Left lung (tissue), 10 donors: ENCODE results near the gene NUP188. TPM values are rescaled to one million over a fixed set of nuclear protein-coding genes. Genes with fewer than 3 reads are reported as not detected.

Source experiments
- ATAC-seq: fragments of 200-7000 bp; cut with Tn5 transposase; one replicate; pipeline ENCODE4 v1.9.1; 2020; ENCODE audit warnings: moderate library complexity
- DNase-seq, 4 donors: peaks; one replicate each; pipeline ENCODE4 v3.0.0-alpha.2; 2013 to 2020
- H3K27ac ChIP-seq, 2 donors: fragments of 200-600 bp; sonication (generic) in 1 of 2; one replicate each; pipeline versions ENCODE4 v1.5.0 to v1.8.0; 2020 to 2021
- H3K27me3 ChIP-seq, 2 donors: fragments of 200-600 bp; sonication (generic) in 1 of 2; one replicate each; pipeline versions ENCODE4 v1.5.0 to v1.8.0; 2020 to 2021
- H3K36me3 ChIP-seq, 2 donors: fragments of 200-600 bp; sonication (generic) in 1 of 2; one replicate each; pipeline versions ENCODE4 v1.5.0 to v1.8.0; 2020 to 2021
- H3K4me1 ChIP-seq, 2 donors: fragments of 200-600 bp; one replicate each; pipeline ENCODE4 v1.8.0; 2021
- H3K4me3 ChIP-seq, 2 donors: fragments of 200-600 bp; sonication (generic) in 1 of 2; one replicate each; pipeline versions ENCODE4 v1.5.0 to v1.8.0; 2020 to 2021; ENCODE audit warnings: mild to moderate bottlenecking in 1 of 2
- H3K9me3 ChIP-seq, 2 donors: fragments of 200-600 bp; sonication (generic) in 1 of 2; one replicate each; pipeline versions ENCODE4 v1.5.0 to v1.8.0; 2020 to 2021
- CTCF ChIP-seq, 2 donors: fragments of 200-600 bp; sonication (generic) in 1 of 2; IDR thresholded peaks; one replicate each; pipeline versions ENCODE4 v1.5.0 to v1.8.0; 2021; ENCODE audit warnings: antibody characterized with exemption in 2 of 2
- intact Hi-C, 2 donors: fragments of 100-400 bp; cut with DNase I; formaldehyde crosslinking; loops; one replicate each; pipeline versions ENCODE4 v1.11.2 to v1.14.2; 2022
- polyA plus RNA-seq, 6 donors: library from polyadenylated mRNA; unstranded; fragments of 120-200 nt; gene quantifications; one replicate each; pipeline ENCODE4 v1.2.1, GENCODE V29; 2013; ENCODE audit not compliant: insufficient read length in 6 of 6
- total RNA-seq, 2 donors: library from RNA; stranded (reverse); fragmentation: NEBNext Ultra II Directional; extraction: Animal tissue kit (Norgen Biotek cat#: 25700); gene quantifications; one replicate each; pipeline ENCODE4 v1.2.1, GENCODE V29; 2021
- donor health status: DM: no; HTN: yes; CAD: no.
- donor health status: DM: no; HTN: no; CAD: no.

Gene NUP188
- total and polyA plus RNA-seq, 8 donors = 42.6 to 67.6 (median 58.9) TPM

DNA sequence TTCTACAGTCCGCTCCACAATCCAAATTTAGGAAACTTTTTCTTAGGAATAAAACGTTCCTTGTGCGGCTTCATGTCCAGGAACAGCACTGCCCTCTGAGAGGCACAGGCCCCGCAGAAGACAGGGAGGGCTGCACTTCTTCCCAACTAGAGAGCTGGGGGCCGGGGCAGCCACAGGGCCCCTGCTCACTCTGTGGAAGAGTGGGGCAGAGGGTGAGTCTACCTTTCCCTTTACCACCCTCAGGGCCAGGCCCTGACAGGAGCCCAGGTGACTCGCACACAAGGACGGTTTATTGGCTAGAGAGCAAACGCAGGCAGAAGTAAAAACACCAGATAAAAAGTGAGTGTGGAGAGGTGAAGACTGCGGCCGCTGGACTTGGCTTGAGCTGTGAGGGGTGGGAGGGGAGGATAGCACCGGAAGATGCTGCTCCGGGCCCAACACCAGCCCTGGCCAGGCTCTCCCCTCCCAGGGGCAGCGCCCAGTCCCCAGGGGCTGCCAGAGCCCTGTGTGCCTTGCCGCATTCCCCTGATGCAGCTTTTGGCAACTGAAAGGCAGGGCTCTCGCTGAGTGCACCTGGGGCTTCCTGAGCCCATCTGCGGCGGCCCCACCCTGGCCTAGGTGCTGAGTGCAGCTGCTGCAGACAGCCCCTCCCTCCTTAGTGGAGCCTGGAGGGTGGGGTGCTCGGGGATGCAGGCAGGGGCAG, 60.4 kb downstream of the NUP188 start:
- Histone ChIP-seq H3K27ac (no peak overlapping the region), H3K4me1 (no peaks in the 10 kb centered on the region), H3K4me3 (no peak overlapping the region), H3K27me3 (no peaks in the 10 kb centered on the region), H3K9me3 (no peaks in the 10 kb centered on the region), H3K36me3 (peaks cover 0 to 99% of the 10 kb centered on the region in 2 donors)
- ATAC-seq = no peak
- intact Hi-C loops = no loop called here
- no peak for TF ChIP-seq CTCF (IDR thresholded peaks at IDR 0.05)
- peak in 1 of 4 donors; percentile 61 for DNase-seq

- Histone ChIP-seq H3K4me3 (no peak overlapping the region), H3K4me1 (no peaks in the 10 kb centered on the region), H3K9me3 (no peaks in the 10 kb centered on the region), H3K27ac (no peak overlapping the region), H3K36me3 (peaks cover 0 to 99% of the 10 kb centered on the region in 2 donors), H3K27me3 (no peaks in the 10 kb centered on the region)
- intact Hi-C loops = no loop called here
- TF ChIP-seq CTCF (IDR thresholded peaks at IDR 0.05) = no peak
- ATAC-seq = no peak
- DNase-seq = peak in 1 of 4 donors; percentile 40
These were observed 61.0 kb downstream of the NUP188 start for GRCh38 chr9:129008469-129008965.

GRCh38 chr9:129008986-129009583, 61.6 kb downstream of the NUP188 start:
- no peaks in the 10 kb centered on the region for H3K4me1 ChIP-seq
- no peaks in the 10 kb centered on the region for H3K27me3 ChIP-seq
- TF ChIP-seq CTCF (IDR thresholded peaks at IDR 0.05) = no peak
- DNase-seq (peak in 1 of 4 donors; percentile 58), ATAC-seq (no peak)
- peaks cover 0 to 99% of the 10 kb centered on the region in 2 donors for H3K36me3 ChIP-seq
- no peak overlapping the region for H3K4me3 ChIP-seq
- H3K9me3 ChIP-seq = no peaks in the 10 kb centered on the region
- no peak overlapping the region for H3K27ac ChIP-seq
- intact Hi-C loops = no loop called here

GRCh38 chr9:129009584-129010141, 62.2 kb downstream of the NUP188 start:
- no peak for TF ChIP-seq CTCF (IDR thresholded peaks at IDR 0.05)
- no peak for ATAC-seq
- intact Hi-C loops = no loop called here
- H3K27ac ChIP-seq = no peak overlapping the region
- H3K27me3 ChIP-seq = no peaks in the 10 kb centered on the region
- H3K4me3 ChIP-seq = no peak overlapping the region
- no peaks in the 10 kb centered on the region for H3K4me1 ChIP-seq
- H3K36me3 ChIP-seq = peaks cover 0 to 99% of the 10 kb centered on the region in 2 donors
- peak in 1 of 4 donors; percentile 66 for DNase-seq
- H3K9me3 ChIP-seq = no peaks in the 10 kb centered on the region
